ENCODE data around the gene RAPGEF1. TPM values are rescaled to one million over a fixed set of nuclear protein-coding genes. Genes with fewer than 3 reads are reported as not detected.

The RAPGEF1 gene
- 27.5 and 42.8 TPM in 2 replicates for total RNA-seq
- 33.3 and 37.0 TPM in 2 replicates for polyA plus RNA-seq
- 33.7 and 34.4 TPM in 2 replicates for polyA plus RNA-seq (2012)
- polyA minus RNA-seq (ENCODE audit: low replicate concordance), result 64.7 and 74.7 TPM in 2 replicates

GRCh38 chr9:131739959-131740648 is at the start of gene RAPGEF1:
Gene RAPGEF1 (minus strand): TSS chr9:131740076. CDS start chr9:131739830, 246 bp downstream.
- Histone ChIP-seq H3K4me3 (replicated peaks in 1 of 4; ENCODE audit: control extremely low read depth in 1 of 4, insufficient read depth in 1 of 4, low read depth in 3 of 4, low read length in 4 of 4) (peak within 1 kb of the TSS; percentile 48 to 84 (median 80)), H3K4me2 (ENCODE audit: extremely low read depth, insufficient read depth, low read length) (peak within 1 kb of the TSS; percentile 98), H2AFZ (ENCODE audit: low read length) (peak within 1 kb of the TSS; percentile 9), H3K27me3 (ENCODE audit: control insufficient read depth, insufficient read depth, low read length) (peaks cover 3% of the 10 kb centered on the region), H3K4me1 (ENCODE audit: control insufficient read depth, extremely low read depth, insufficient read depth, low read length) (peaks cover 5% of the 10 kb centered on the region), H4K20me1 (ENCODE audit: control insufficient read depth, extremely low read depth, insufficient read depth, low read length) (no peaks in the 10 kb centered on the region), H3K9me3 (ENCODE audit: control insufficient read depth, insufficient read depth, low read depth, low read length) (no peaks in the 10 kb centered on the region), H3K9ac (ENCODE audit: insufficient read depth, low read length) (peak within 1 kb of the TSS; percentile 85), H3K27ac (ENCODE audit: insufficient read depth, low read length) (peak within 1 kb of the TSS; percentile 58), H3K36me3 (ENCODE audit: control insufficient read depth, insufficient read depth, low read length) (no peaks in the 10 kb centered on the region), H3K79me2 (ENCODE audit: control insufficient read depth, insufficient read depth, low read length) (peaks cover 35% of the 10 kb centered on the region)
- peak; percentile 18 to 35 for DNase-seq (ENCODE audit: low read depth in 2 of 2)
- TF ChIP-seq CTCF (conservative IDR thresholded peaks at IDR 0.05 in 1 of 2, IDR thresholded peaks at IDR 0.05 in 1 of 2; ENCODE audit: low read depth in 1 of 2, low read length in 2 of 2), result peak; percentile 52 to 61
- TF ChIP-seq EZH2 (IDR thresholded peaks at IDR 0.05; ENCODE audit: low read length, missing control alignments), result no peak

DNA sequence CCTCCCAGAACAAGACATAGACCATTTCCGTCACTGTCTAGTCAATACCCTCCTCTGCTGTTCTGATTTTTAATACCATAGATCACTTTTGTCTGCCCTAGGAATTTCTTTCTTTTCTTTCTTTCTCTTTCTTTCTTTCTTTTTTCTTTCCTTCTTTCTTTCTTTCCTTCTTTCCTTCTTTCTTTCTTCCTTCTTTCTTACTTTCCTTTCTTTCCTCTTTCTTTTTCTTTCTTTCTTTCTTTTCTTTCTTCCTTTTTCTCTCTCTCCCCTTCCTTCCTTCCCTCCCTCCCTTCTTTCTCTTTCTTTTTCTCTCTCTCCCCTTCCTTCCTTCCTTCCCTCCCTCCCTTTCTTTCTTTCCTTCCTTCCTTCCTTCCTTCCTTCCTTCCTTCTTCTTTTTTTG is 49.0 kb upstream of the RAPGEF1 start:
- Histone ChIP-seq H3K4me1 (ENCODE audit: control insufficient read depth, extremely low read depth, insufficient read depth, low read length) (no peaks in the 10 kb centered on the region), H3K36me3 (ENCODE audit: control insufficient read depth, insufficient read depth, low read length) (no peaks in the 10 kb centered on the region), H3K4me2 (ENCODE audit: extremely low read depth, insufficient read depth, low read length) (no peak overlapping the region), H4K20me1 (ENCODE audit: control insufficient read depth, extremely low read depth, insufficient read depth, low read length) (no peaks in the 10 kb centered on the region), H2AFZ (ENCODE audit: low read length) (no peak overlapping the region), H3K9ac (ENCODE audit: insufficient read depth, low read length) (no peak overlapping the region), H3K79me2 (ENCODE audit: control insufficient read depth, insufficient read depth, low read length) (no peaks in the 10 kb centered on the region), H3K27ac (ENCODE audit: insufficient read depth, low read length) (no peak overlapping the region), H3K27me3 (ENCODE audit: control insufficient read depth, insufficient read depth, low read length) (peaks cover 13% of the 10 kb centered on the region), H3K9me3 (ENCODE audit: control insufficient read depth, insufficient read depth, low read depth, low read length) (no peaks in the 10 kb centered on the region), H3K4me3 (replicated peaks in 1 of 4; ENCODE audit: control extremely low read depth in 1 of 4, insufficient read depth in 1 of 4, low read depth in 3 of 4, low read length in 4 of 4) (no peak overlapping the region)
- TF ChIP-seq CTCF (conservative IDR thresholded peaks at IDR 0.05 in 1 of 2, IDR thresholded peaks at IDR 0.05 in 1 of 2; ENCODE audit: low read depth in 1 of 2, low read length in 2 of 2) (no peak), EZH2 (IDR thresholded peaks at IDR 0.05; ENCODE audit: low read length, missing control alignments) (no peak)
- DNase-seq (ENCODE audit: low read depth in 2 of 2), result no peak

GRCh38 chr9:131787838-131788237 is 48.0 kb upstream of the RAPGEF1 start:
- no peak for DNase-seq (ENCODE audit: low read depth in 2 of 2)
- no peaks in the 10 kb centered on the region for H3K4me1 ChIP-seq (ENCODE audit: control insufficient read depth, extremely low read depth, insufficient read depth, low read length)
- H3K4me2 ChIP-seq (ENCODE audit: extremely low read depth, insufficient read depth, low read length), result no peak overlapping the region
- no peaks in the 10 kb centered on the region for H3K79me2 ChIP-seq (ENCODE audit: control insufficient read depth, insufficient read depth, low read length)
- no peak for TF ChIP-seq EZH2 (IDR thresholded peaks at IDR 0.05; ENCODE audit: low read length, missing control alignments)
- TF ChIP-seq CTCF (conservative IDR thresholded peaks at IDR 0.05 in 1 of 2, IDR thresholded peaks at IDR 0.05 in 1 of 2; ENCODE audit: low read depth in 1 of 2, low read length in 2 of 2), result no peak
- H3K9me3 ChIP-seq (ENCODE audit: control insufficient read depth, insufficient read depth, low read depth, low read length), result no peaks in the 10 kb centered on the region
- H4K20me1 ChIP-seq (ENCODE audit: control insufficient read depth, extremely low read depth, insufficient read depth, low read length), result no peaks in the 10 kb centered on the region
- H3K36me3 ChIP-seq (ENCODE audit: control insufficient read depth, insufficient read depth, low read length), result no peaks in the 10 kb centered on the region
- no peak overlapping the region for H3K9ac ChIP-seq (ENCODE audit: insufficient read depth, low read length)
- peaks cover 13% of the 10 kb centered on the region for H3K27me3 ChIP-seq (ENCODE audit: control insufficient read depth, insufficient read depth, low read length)
- no peak overlapping the region for H2AFZ ChIP-seq (ENCODE audit: low read length)
- no peak overlapping the region for H3K27ac ChIP-seq (ENCODE audit: insufficient read depth, low read length)
- H3K4me3 ChIP-seq (replicated peaks in 1 of 4; ENCODE audit: control extremely low read depth in 1 of 4, insufficient read depth in 1 of 4, low read depth in 3 of 4, low read length in 4 of 4), result no peak overlapping the region

Data from fibroblast of lung (primary cell).